ENCODE results near the gene CSRP1. TPM values are rescaled to one million over a fixed set of nuclear protein-coding genes. Genes with fewer than 3 reads are reported as not detected.
A peak's percentile ranks its signal among the peaks of the same experiment; 100 is the strongest.

The CSRP1 gene
- total and polyA plus RNA-seq, 2 of the 13 experiments (the other 11 are each of a cell fraction or from before 2014, with no cell fraction given), result 17.7 to 68.9 TPM

DNA sequence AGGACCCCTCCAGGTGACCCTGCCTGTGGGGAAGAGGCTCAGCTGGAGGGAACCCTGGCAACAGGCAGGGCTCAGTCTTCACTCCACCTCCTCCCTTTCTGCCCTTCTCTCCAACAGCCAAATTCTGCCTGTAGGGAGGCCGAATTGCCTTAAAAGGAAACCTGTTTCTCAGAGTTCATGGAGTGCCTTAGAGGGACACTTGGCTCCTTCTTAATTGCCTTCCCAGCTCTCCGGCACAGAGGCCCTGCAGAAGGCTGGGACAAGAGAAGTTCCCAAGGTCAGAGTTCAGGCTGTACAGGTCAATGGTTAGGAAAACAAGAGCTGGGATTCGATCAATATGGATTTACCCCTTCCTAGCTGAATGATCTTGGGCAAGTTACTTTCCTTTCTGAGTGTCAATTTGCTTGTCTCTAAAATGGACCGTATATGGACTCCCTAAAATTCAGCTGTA lies 6.2 kb downstream of the CSRP1 start (continued):
- TF ChIP-seq ZNF574 (CRISPR knock-in tag; IDR thresholded peaks at IDR 0.05) (0 out of 2 replicates have a peak, but pooled peaks have one; percentile 17), KMT2B (CRISPR knock-in tag; IDR thresholded peaks at IDR 0.05) (no peak), KLF9 (CRISPR knock-in tag; IDR thresholded peaks at IDR 0.05; ENCODE audit: low read depth) (no peak), RXRA (CRISPR knock-in tag; IDR thresholded peaks at IDR 0.05) (no peak), LCORL (IDR thresholded peaks at IDR 0.05) (no peak), LCORL (CRISPR knock-in tag; IDR thresholded peaks at IDR 0.05) (no peak), HDAC2 (CRISPR knock-in tag; IDR thresholded peaks at IDR 0.05) (peak; percentile 70; the same call in 1 of the 2 replicates), IRF2 (CRISPR knock-in tag; IDR thresholded peaks at IDR 0.05) (no peak), ZNF629 (CRISPR knock-in tag; conservative IDR thresholded peaks at IDR 0.05) (peak; percentile 81)
- TF ChIP-seq, protein P1, sequence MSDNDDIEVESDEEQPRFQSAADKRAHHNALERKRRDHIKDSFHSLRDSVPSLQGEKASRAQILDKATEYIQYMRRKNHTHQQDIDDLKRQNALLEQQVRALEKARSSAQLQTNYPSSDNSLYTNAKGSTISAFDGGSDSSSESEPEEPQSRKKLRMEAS (IDR thresholded peaks at IDR 0.05), result no peak
- TF ChIP-seq, protein P2, sequence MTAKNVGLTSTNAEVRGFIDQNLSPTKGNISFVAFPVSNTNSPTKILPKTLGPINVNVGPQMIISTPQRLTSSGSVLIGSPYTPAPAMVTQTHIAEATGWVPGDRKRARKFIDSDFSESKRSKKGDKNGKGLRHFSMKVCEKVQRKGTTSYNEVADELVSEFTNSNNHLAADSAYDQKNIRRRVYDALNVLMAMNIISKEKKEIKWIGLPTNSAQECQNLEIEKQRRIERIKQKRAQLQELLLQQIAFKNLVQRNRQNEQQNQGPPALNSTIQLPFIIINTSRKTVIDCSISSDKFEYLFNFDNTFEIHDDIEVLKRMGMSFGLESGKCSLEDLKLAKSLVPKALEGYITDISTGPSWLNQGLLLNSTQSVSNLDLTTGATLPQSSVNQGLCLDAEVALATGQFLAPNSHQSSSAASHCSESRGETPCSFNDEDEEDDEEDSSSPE (CRISPR knock-in tag; IDR thresholded peaks at IDR 0.05), result no peak
- TF ChIP-seq, protein P3, sequence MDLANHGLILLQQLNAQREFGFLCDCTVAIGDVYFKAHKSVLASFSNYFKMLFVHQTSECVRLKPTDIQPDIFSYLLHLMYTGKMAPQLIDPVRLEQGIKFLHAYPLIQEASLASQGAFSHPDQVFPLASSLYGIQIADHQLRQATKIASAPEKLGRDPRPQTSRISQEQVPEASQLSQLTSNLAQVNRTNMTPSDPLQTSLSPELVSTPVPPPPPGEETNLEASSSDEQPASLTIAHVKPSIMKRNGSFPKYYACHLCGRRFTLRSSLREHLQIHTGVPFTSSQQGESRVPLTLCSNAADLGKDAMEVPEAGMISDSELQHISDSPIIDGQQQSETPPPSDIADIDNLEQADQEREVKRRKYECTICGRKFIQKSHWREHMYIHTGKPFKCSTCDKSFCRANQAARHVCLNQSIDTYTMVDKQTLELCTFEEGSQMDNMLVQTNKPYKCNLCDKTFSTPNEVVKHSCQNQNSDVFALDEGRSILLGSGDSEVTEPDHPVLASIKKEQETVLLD (CRISPR knock-in tag; IDR thresholded peaks at IDR 0.05; ENCODE audit: low read depth), result no peak
- TF ChIP-seq, protein P4, sequence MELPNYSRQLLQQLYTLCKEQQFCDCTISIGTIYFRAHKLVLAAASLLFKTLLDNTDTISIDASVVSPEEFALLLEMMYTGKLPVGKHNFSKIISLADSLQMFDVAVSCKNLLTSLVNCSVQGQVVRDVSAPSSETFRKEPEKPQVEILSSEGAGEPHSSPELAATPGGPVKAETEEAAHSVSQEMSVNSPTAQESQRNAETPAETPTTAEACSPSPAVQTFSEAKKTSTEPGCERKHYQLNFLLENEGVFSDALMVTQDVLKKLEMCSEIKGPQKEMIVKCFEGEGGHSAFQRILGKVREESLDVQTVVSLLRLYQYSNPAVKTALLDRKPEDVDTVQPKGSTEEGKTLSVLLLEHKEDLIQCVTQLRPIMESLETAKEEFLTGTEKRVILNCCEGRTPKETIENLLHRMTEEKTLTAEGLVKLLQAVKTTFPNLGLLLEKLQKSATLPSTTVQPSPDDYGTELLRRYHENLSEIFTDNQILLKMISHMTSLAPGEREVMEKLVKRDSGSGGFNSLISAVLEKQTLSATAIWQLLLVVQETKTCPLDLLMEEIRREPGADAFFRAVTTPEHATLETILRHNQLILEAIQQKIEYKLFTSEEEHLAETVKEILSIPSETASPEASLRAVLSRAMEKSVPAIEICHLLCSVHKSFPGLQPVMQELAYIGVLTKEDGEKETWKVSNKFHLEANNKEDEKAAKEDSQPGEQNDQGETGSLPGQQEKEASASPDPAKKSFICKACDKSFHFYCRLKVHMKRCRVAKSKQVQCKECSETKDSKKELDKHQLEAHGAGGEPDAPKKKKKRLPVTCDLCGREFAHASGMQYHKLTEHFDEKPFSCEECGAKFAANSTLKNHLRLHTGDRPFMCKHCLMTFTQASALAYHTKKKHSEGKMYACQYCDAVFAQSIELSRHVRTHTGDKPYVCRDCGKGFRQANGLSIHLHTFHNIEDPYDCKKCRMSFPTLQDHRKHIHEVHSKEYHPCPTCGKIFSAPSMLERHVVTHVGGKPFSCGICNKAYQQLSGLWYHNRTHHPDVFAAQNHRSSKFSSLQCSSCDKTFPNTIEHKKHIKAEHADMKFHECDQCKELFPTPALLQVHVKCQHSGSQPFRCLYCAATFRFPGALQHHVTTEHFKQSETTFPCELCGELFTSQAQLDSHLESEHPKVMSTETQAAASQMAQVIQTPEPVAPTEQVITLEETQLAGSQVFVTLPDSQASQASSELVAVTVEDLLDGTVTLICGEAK (IDR thresholded peaks at IDR 0.05), result no peak
- TF ChIP-seq, protein P4 (CRISPR knock-in tag; IDR thresholded peaks at IDR 0.05), result no peak
